Karpas-422 (cell line): ENCODE measurements around the gene ADGRL1. TPM values are rescaled to one million over a fixed set of nuclear protein-coding genes. Genes with fewer than 3 reads are reported as not detected.

Source experiments
- DNase-seq: peaks from one replicate; pipeline ENCODE4 v3.0.0-alpha.2; 2015
- H2AFZ ChIP-seq: fragments of 200-600 bp; sonication (generic); 2 replicates; pipeline ENCODE4 v1.6.1; 2014; ENCODE audit warnings: antibody characterized with exemption, low read length, mixed read lengths
- H3K27ac ChIP-seq: fragments of 200-600 bp; sonication (generic); 2 replicates; pipeline ENCODE4 v1.5.1; 2014; ENCODE audit warnings: mild to moderate bottlenecking, low read length, moderate library complexity
- H3K27me3 ChIP-seq: fragments of 200-600 bp; sonication (generic); 2 replicates; pipeline ENCODE4 v1.6.1; 2014; ENCODE audit warnings: low read length, mixed read lengths
- H3K36me3 ChIP-seq: fragments of 200-600 bp; sonication (generic); 2 replicates; pipeline ENCODE4 v1.6.1; 2014; ENCODE audit warnings: low read length, mixed read lengths; ENCODE audit not compliant: insufficient read depth
- H3K4me1 ChIP-seq: fragments of 200-600 bp; sonication (generic); 2 replicates; pipeline ENCODE4 v1.6.1; 2014; ENCODE audit warnings: mild to moderate bottlenecking, low read length, mixed read lengths
- H3K4me2 ChIP-seq: fragments of 200-600 bp; sonication (generic); 2 replicates; pipeline ENCODE4 v1.6.1; 2014; ENCODE audit warnings: low read length, low read depth, mild to moderate bottlenecking; ENCODE audit not compliant: poor library complexity, severe bottlenecking
- H3K4me3 ChIP-seq: fragments of 200-600 bp; sonication (generic); 2 replicates; pipeline ENCODE4 v1.5.1; 2014; ENCODE audit warnings: mild to moderate bottlenecking, antibody characterized with exemption, low read length, mixed read lengths
- H3K79me2 ChIP-seq: fragments of 200-600 bp; sonication (generic); 2 replicates; pipeline ENCODE4 v1.6.1; 2014; ENCODE audit warnings: mild to moderate bottlenecking, low read length, mixed read lengths
- H3K9ac ChIP-seq: fragments of 200-600 bp; sonication (generic); 2 replicates; pipeline ENCODE4 v1.6.0; 2014; ENCODE audit warnings: low read length
- H3K9me2 ChIP-seq: fragments of 200-600 bp; sonication (generic), shearing (Covaris generic); replicated peaks from 2 replicates; pipeline ENCODE4 v1.6.0; 2014; ENCODE audit warnings: mild to moderate bottlenecking, low read length, moderate library complexity; ENCODE audit not compliant: insufficient read depth
- H3K9me3 ChIP-seq: fragments of 300-700, 200-600 bp; sonication (generic); 2 replicates; pipeline ENCODE4 v1.6.1; 2014; ENCODE audit warnings: low read length, mixed read lengths
- H4K20me1 ChIP-seq: fragments of 200-600 bp; sonication (generic); 2 replicates; pipeline ENCODE4 v1.6.1; 2014; ENCODE audit warnings: mild to moderate bottlenecking, antibody characterized with exemption, low read length, low read depth; ENCODE audit not compliant: insufficient read depth
- total RNA-seq: library from RNA; depleted of rRNA; stranded (reverse); fragments of >200 nt; shearing (Covaris generic); gene quantifications from 2 replicates; pipeline ENCODE4 v1.2.3, GENCODE V29; 2014; ENCODE audit warnings: low replicate concordance

ADGRL1 gene
- total RNA-seq, 1 experiment from 2014 or later, result 1.2 TPM

- no peaks in the 10 kb centered on the region for H3K9me2 ChIP-seq
- no peaks in the 10 kb centered on the region for H3K9me3 ChIP-seq
- H3K27me3 ChIP-seq, result no peaks in the 10 kb centered on the region
- H3K4me2 ChIP-seq, result no peak overlapping the region
- H3K79me2 ChIP-seq, result no peaks in the 10 kb centered on the region
- H3K27ac ChIP-seq, result no peak overlapping the region
- no peak overlapping the region for H3K9ac ChIP-seq
- H2AFZ ChIP-seq, result no peak overlapping the region
- DNase-seq, result no peak
- no peak overlapping the region for H3K4me3 ChIP-seq
- H4K20me1 ChIP-seq, result no peaks in the 10 kb centered on the region
- H3K36me3 ChIP-seq, result no peaks in the 10 kb centered on the region
- no peaks in the 10 kb centered on the region for H3K4me1 ChIP-seq
Observed at GRCh38 chr19:14177496-14178074, 28.4 kb downstream of the ADGRL1 start.

- Histone ChIP-seq H3K27ac (no peak overlapping the region), H2AFZ (no peak overlapping the region), H3K4me2 (no peak overlapping the region), H3K9me2 (no peaks in the 10 kb centered on the region), H3K36me3 (no peaks in the 10 kb centered on the region), H3K4me1 (no peaks in the 10 kb centered on the region), H3K27me3 (no peaks in the 10 kb centered on the region), H4K20me1 (no peaks in the 10 kb centered on the region), H3K79me2 (no peaks in the 10 kb centered on the region), H3K9ac (no peak overlapping the region), H3K4me3 (no peak overlapping the region), H3K9me3 (no peaks in the 10 kb centered on the region)
- DNase-seq, result no peak
Observed at GRCh38 chr19:14175351-14175792, 30.6 kb downstream of the ADGRL1 start.

DNA sequence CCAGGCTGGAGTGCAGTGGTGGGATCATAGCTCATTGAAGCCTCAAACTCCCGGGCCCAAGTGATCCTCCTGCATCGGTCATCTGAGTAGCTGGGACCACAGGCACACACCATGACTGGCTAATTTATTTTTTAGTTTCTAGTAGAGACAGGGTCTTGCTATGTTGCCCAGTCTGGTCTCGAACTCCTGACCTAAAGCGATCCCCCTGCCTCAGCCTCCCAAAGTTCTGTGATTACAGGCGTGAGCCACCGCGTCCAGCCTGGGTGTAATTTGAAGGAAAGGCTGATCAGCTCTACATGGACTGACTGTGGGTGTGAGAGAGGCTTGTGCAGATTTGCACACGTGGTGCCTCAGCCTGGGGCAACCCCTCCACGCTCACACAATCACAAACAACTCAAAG, 31.1 kb downstream of the ADGRL1 start:
- DNase-seq, result no peak
- Histone ChIP-seq H4K20me1 (no peaks in the 10 kb centered on the region), H3K4me3 (no peak overlapping the region), H3K27me3 (no peaks in the 10 kb centered on the region), H3K4me2 (no peak overlapping the region), H3K9ac (no peak overlapping the region), H3K79me2 (no peaks in the 10 kb centered on the region), H3K36me3 (no peaks in the 10 kb centered on the region), H3K9me2 (no peaks in the 10 kb centered on the region), H3K4me1 (no peaks in the 10 kb centered on the region), H3K9me3 (no peaks in the 10 kb centered on the region), H2AFZ (no peak overlapping the region), H3K27ac (no peak overlapping the region)

DNA sequence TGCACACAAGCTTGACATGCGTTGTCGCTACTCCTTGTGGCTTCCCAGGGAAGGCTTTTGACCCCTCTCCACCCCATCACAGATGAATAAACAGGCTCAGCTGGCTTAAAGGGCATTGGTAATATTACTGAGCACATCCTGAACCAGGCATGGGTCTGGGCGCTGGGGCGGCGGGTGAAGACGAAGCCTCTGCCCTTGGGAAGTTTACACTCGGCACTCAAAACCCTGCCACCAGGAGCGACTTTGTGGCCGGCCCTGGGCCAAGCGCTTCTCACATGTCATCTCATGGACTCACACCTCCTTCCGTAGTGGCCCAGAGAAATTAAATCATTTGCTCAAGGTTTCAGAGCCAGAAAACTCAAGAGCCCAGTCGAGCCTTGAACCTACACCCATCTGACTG, 37.0 kb downstream of the ADGRL1 start:
- Histone ChIP-seq H3K36me3 (no peaks in the 10 kb centered on the region), H3K9me3 (no peaks in the 10 kb centered on the region), H4K20me1 (no peaks in the 10 kb centered on the region), H3K4me2 (no peak overlapping the region), H3K4me1 (no peaks in the 10 kb centered on the region), H3K4me3 (no peak overlapping the region), H3K9me2 (no peaks in the 10 kb centered on the region), H2AFZ (no peak overlapping the region), H3K27me3 (no peaks in the 10 kb centered on the region), H3K79me2 (no peaks in the 10 kb centered on the region), H3K27ac (no peak overlapping the region), H3K9ac (no peak overlapping the region)
- DNase-seq, result no peak

- Histone ChIP-seq H3K36me3 (no peaks in the 10 kb centered on the region), H3K9ac (no peak overlapping the region), H4K20me1 (no peaks in the 10 kb centered on the region), H3K79me2 (no peaks in the 10 kb centered on the region), H3K9me3 (no peaks in the 10 kb centered on the region), H2AFZ (no peak overlapping the region), H3K4me3 (no peak overlapping the region), H3K4me2 (no peak overlapping the region), H3K27me3 (no peaks in the 10 kb centered on the region), H3K4me1 (no peaks in the 10 kb centered on the region), H3K27ac (no peak overlapping the region), H3K9me2 (no peaks in the 10 kb centered on the region)
- DNase-seq, result no peak
Observed at GRCh38 chr19:14168259-14168972, 37.6 kb downstream of the ADGRL1 start.

GRCh38 chr19:14167576-14168138, 38.3 kb downstream of the ADGRL1 start:
- Histone ChIP-seq H4K20me1 (no peaks in the 10 kb centered on the region), H2AFZ (no peak overlapping the region), H3K4me3 (no peak overlapping the region), H3K36me3 (no peaks in the 10 kb centered on the region), H3K27me3 (no peaks in the 10 kb centered on the region), H3K9ac (no peak overlapping the region), H3K9me3 (no peaks in the 10 kb centered on the region), H3K27ac (no peak overlapping the region), H3K4me1 (no peaks in the 10 kb centered on the region), H3K9me2 (no peaks in the 10 kb centered on the region), H3K4me2 (no peak overlapping the region), H3K79me2 (no peaks in the 10 kb centered on the region)
- peak; percentile 52 for DNase-seq

- no peaks in the 10 kb centered on the region for H3K9me2 ChIP-seq
- H3K27ac ChIP-seq, result no peak overlapping the region
- no peak overlapping the region for H3K4me3 ChIP-seq
- no peak overlapping the region for H3K9ac ChIP-seq
- H3K4me2 ChIP-seq, result no peak overlapping the region
- no peaks in the 10 kb centered on the region for H4K20me1 ChIP-seq
- no peaks in the 10 kb centered on the region for H3K27me3 ChIP-seq
- no peaks in the 10 kb centered on the region for H3K79me2 ChIP-seq
- no peak overlapping the region for H2AFZ ChIP-seq
- no peak for DNase-seq
- no peaks in the 10 kb centered on the region for H3K4me1 ChIP-seq
- no peaks in the 10 kb centered on the region for H3K9me3 ChIP-seq
- no peaks in the 10 kb centered on the region for H3K36me3 ChIP-seq
Observed at GRCh38 chr19:14166999-14167575, 38.9 kb downstream of the ADGRL1 start.

- no peak overlapping the region for H3K9ac ChIP-seq
- no peaks in the 10 kb centered on the region for H3K79me2 ChIP-seq
- H3K4me1 ChIP-seq, result no peaks in the 10 kb centered on the region
- no peak overlapping the region for H3K4me3 ChIP-seq
- H3K9me3 ChIP-seq, result no peaks in the 10 kb centered on the region
- no peak overlapping the region for H2AFZ ChIP-seq
- H3K9me2 ChIP-seq, result no peaks in the 10 kb centered on the region
- no peak overlapping the region for H3K27ac ChIP-seq
- DNase-seq, result no peak
- no peaks in the 10 kb centered on the region for H3K36me3 ChIP-seq
- H3K4me2 ChIP-seq, result no peak overlapping the region
- H3K27me3 ChIP-seq, result no peaks in the 10 kb centered on the region
- H4K20me1 ChIP-seq, result no peaks in the 10 kb centered on the region
Observed at GRCh38 chr19:14165990-14166830, 39.8 kb downstream of the ADGRL1 start.
